ENCODE measurements around the gene BTBD9.
A peak's percentile ranks its signal among the peaks of the same experiment; 100 is the strongest.

Gene BTBD9

GRCh38 chr6:38470548-38470947, 169.2 kb downstream of the BTBD9 start:
- TF ChIP-seq GATA1 (IDR thresholded peaks at IDR 0.05; ENCODE audit: low read depth, low read length): no peak
- TF ChIP-seq POLR2A (IDR thresholded peaks at IDR 0.05; ENCODE audit: low read length): no peak
- no peak for DNase-seq

GRCh38 chr6:38467566-38467965, 172.2 kb downstream of the BTBD9 start:
- DNase-seq: no peak
- no peak for TF ChIP-seq POLR2A (IDR thresholded peaks at IDR 0.05; ENCODE audit: low read length)

- no peak for DNase-seq
Observed at GRCh38 chr6:38460186-38460585, 179.5 kb downstream of the BTBD9 start.

GRCh38 chr6:38459291-38459690, 180.4 kb downstream of the BTBD9 start:
- DNase-seq: no peak
- no peak for TF ChIP-seq GATA1 (IDR thresholded peaks at IDR 0.05; ENCODE audit: low read depth, low read length)
- TF ChIP-seq POLR2A (IDR thresholded peaks at IDR 0.05; ENCODE audit: low read length): no peak

More at GRCh38 chr6:38460186-38460585, 179.5 kb downstream of the BTBD9 start:
- TF ChIP-seq POLR2A (IDR thresholded peaks at IDR 0.05; ENCODE audit: low read length) (no peak), GATA1 (IDR thresholded peaks at IDR 0.05; ENCODE audit: low read depth, low read length) (no peak)

GRCh38 chr6:38453861-38454260, 185.9 kb downstream of the BTBD9 start:
- DNase-seq: no peak
- no peak for TF ChIP-seq GATA1 (IDR thresholded peaks at IDR 0.05; ENCODE audit: low read depth, low read length)
- no peak for TF ChIP-seq POLR2A (IDR thresholded peaks at IDR 0.05; ENCODE audit: low read length)

- TF ChIP-seq GATA1 (IDR thresholded peaks at IDR 0.05; ENCODE audit: low read depth, low read length): no peak
- TF ChIP-seq POLR2A (IDR thresholded peaks at IDR 0.05; ENCODE audit: low read length): no peak
- no peak for DNase-seq
Observed at GRCh38 chr6:38452816-38453660, 186.7 kb downstream of the BTBD9 start.

GRCh38 chr6:38450717-38451116, 189.0 kb downstream of the BTBD9 start:
- TF ChIP-seq GATA1 (IDR thresholded peaks at IDR 0.05; ENCODE audit: low read depth, low read length): no peak
- no peak for TF ChIP-seq POLR2A (IDR thresholded peaks at IDR 0.05; ENCODE audit: low read length)
- DNase-seq: no peak

- DNase-seq: no peak
Observed at GRCh38 chr6:38445925-38446324, 193.8 kb downstream of the BTBD9 start.

GRCh38 chr6:38445336-38445735, 194.4 kb downstream of the BTBD9 start:
- DNase-seq: no peak
- TF ChIP-seq POLR2A (IDR thresholded peaks at IDR 0.05; ENCODE audit: low read length) (no peak), GATA1 (IDR thresholded peaks at IDR 0.05; ENCODE audit: low read depth, low read length) (no peak)

More at GRCh38 chr6:38445925-38446324, 193.8 kb downstream of the BTBD9 start:
- TF ChIP-seq POLR2A (IDR thresholded peaks at IDR 0.05; ENCODE audit: low read length): no peak
- no peak for TF ChIP-seq GATA1 (IDR thresholded peaks at IDR 0.05; ENCODE audit: low read depth, low read length)

GRCh38 chr6:38443352-38444144, 196.2 kb downstream of the BTBD9 start:
- peak; percentile 8 to 39 for DNase-seq
- TF ChIP-seq POLR2A (IDR thresholded peaks at IDR 0.05; ENCODE audit: low read length): no peak
- no peak for TF ChIP-seq GATA1 (IDR thresholded peaks at IDR 0.05; ENCODE audit: low read depth, low read length)

GRCh38 chr6:38438097-38438496, 201.6 kb downstream of the BTBD9 start:
- no peak for TF ChIP-seq POLR2A (IDR thresholded peaks at IDR 0.05; ENCODE audit: low read length)
- TF ChIP-seq GATA1 (IDR thresholded peaks at IDR 0.05; ENCODE audit: low read depth, low read length): no peak

GRCh38 chr6:38436726-38437465, 202.8 kb downstream of the BTBD9 start:
- no peak for DNase-seq
- no peak for TF ChIP-seq GATA1 (IDR thresholded peaks at IDR 0.05; ENCODE audit: low read depth, low read length)
- TF ChIP-seq POLR2A (IDR thresholded peaks at IDR 0.05; ENCODE audit: low read length): no peak

More at GRCh38 chr6:38438097-38438496, 201.6 kb downstream of the BTBD9 start:
- no peak for DNase-seq

GRCh38 chr6:38435330-38435729, 204.4 kb downstream of the BTBD9 start:
- no peak for DNase-seq
- TF ChIP-seq GATA1 (IDR thresholded peaks at IDR 0.05; ENCODE audit: low read depth, low read length) (no peak), POLR2A (IDR thresholded peaks at IDR 0.05; ENCODE audit: low read length) (no peak)

GRCh38 chr6:38434051-38434450, 205.7 kb downstream of the BTBD9 start:
- TF ChIP-seq GATA1 (IDR thresholded peaks at IDR 0.05; ENCODE audit: low read depth, low read length) (no peak), POLR2A (IDR thresholded peaks at IDR 0.05; ENCODE audit: low read length) (no peak)
- DNase-seq: no peak

All from erythroblast (primary cell).